Stomach (tissue), 4 donors: ENCODE data around the gene CHCHD3.

ENCODE experiments used
- POLR2A ChIP-seq, 4 donors: fragments of 450-650 bp; IDR thresholded peaks; one replicate each; pipeline ENCODE4 v1.6.1; 2016; ENCODE audit warnings: antibody characterized with exemption in 4 of 4, control low read depth in 2 of 4, mild to moderate bottlenecking in 1 of 4, moderate library complexity in 1 of 4
- TF ChIP-seq, protein P1 (sequence below), 7 experiments: fragments of 450-650 bp in 4 of 7; fragments of 200-600 bp in 3 of 7; sonication (generic) in 3 of 7; IDR thresholded peaks; one replicate each; pipeline ENCODE4 v1.5.1; 2016 to 2019; ENCODE audit warnings: antibody characterized with exemption in 7 of 7, control low read depth in 2 of 7, mild to moderate bottlenecking in 1 of 7

GRCh38 chr7:132859199-132859598, 222.7 kb downstream of the CHCHD3 start:
- TF ChIP-seq, protein P1, sequence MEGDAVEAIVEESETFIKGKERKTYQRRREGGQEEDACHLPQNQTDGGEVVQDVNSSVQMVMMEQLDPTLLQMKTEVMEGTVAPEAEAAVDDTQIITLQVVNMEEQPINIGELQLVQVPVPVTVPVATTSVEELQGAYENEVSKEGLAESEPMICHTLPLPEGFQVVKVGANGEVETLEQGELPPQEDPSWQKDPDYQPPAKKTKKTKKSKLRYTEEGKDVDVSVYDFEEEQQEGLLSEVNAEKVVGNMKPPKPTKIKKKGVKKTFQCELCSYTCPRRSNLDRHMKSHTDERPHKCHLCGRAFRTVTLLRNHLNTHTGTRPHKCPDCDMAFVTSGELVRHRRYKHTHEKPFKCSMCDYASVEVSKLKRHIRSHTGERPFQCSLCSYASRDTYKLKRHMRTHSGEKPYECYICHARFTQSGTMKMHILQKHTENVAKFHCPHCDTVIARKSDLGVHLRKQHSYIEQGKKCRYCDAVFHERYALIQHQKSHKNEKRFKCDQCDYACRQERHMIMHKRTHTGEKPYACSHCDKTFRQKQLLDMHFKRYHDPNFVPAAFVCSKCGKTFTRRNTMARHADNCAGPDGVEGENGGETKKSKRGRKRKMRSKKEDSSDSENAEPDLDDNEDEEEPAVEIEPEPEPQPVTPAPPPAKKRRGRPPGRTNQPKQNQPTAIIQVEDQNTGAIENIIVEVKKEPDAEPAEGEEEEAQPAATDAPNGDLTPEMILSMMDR (IDR thresholded peaks at IDR 0.05): no peak
- no peak for TF ChIP-seq POLR2A (IDR thresholded peaks at IDR 0.05)
